Prostate gland (tissue), 2 donors: ENCODE results near the gene HOXB6. TPM values are rescaled to one million over a fixed set of nuclear protein-coding genes. Genes with fewer than 3 reads are reported as not detected.

Experiments
- DNase-seq: peaks from one replicate; pipeline ENCODE4 v3.0.0-alpha.2; 2019; ENCODE audit warnings: low spot score
- H3K27ac ChIP-seq, 2 donors: fragments of 200-600 bp; sonication (generic); 2 replicates each; pipeline ENCODE4 v1.5.1; 2017 to 2019
- H3K27me3 ChIP-seq: fragments of 200-600 bp; sonication (generic); replicated peaks from 2 replicates; pipeline ENCODE4 v1.5.1; 2019; ENCODE audit not compliant: insufficient read depth
- H3K36me3 ChIP-seq, 2 donors: fragments of 200-600 bp; sonication (generic); 1 replicate in 1 of 2; 2 replicates in 1 of 2; pipeline versions ENCODE4 v1.5.1 to v1.8.1; 2017 to 2019
- H3K4me1 ChIP-seq: fragments of 200-600 bp; sonication (generic); replicated peaks from 2 replicates; pipeline ENCODE4 v1.5.1; 2019
- H3K4me3 ChIP-seq, 2 donors: fragments of 200-600 bp; sonication (generic); 2 replicates each; pipeline ENCODE4 v1.5.1; 2017 to 2019
- H3K9me3 ChIP-seq: fragments of 200-600 bp; sonication (generic); 2 replicates; pipeline ENCODE4 v1.5.1; 2017
- CTCF ChIP-seq, 4 experiments: fragments of 200-600 bp in 2 of 4; fragments of 450-650 bp in 2 of 4; sonication (generic) in 2 of 4; IDR thresholded peaks; 1 replicate in 3 of 4; 2 replicates in 1 of 4; pipeline ENCODE4 v1.5.1; 2016 to 2019; ENCODE audit warnings: antibody characterized with exemption in 4 of 4, mild to moderate bottlenecking in 2 of 4, moderate library complexity in 2 of 4
- POLR2A ChIP-seq: fragments of 450-650 bp; IDR thresholded peaks from one replicate; pipeline ENCODE4 v1.6.1; 2016; ENCODE audit warnings: antibody characterized with exemption, mild to moderate bottlenecking
- POLR2AphosphoS5 ChIP-seq: sonication (generic); formaldehyde crosslinking; IDR thresholded peaks from one replicate; pipeline ENCODE4 v1.6.1; 2017; ENCODE audit warnings: antibody characterized with exemption
- WGBS: methylation state at CpG from one replicate; pipeline ENCODE4 v1.1.5; 2018; 5-methylcytosine and 5-hydroxymethylcytosine counted together
- intact Hi-C: fragments of 100-400 bp; cut with DNase I; formaldehyde crosslinking; loops from one replicate; pipeline ENCODE4 v1.14.2; 2022
- total RNA-seq, 2 donors: library from RNA; depleted of rRNA; stranded (reverse); fragments of >200 nt; gene quantifications; one replicate each; pipeline ENCODE4 v1.1.0, GENCODE V29; 2016

HOXB6 gene
- total RNA-seq, 2 donors from 2014 or later = 0.27 to 0.40 TPM

- H3K9me3 ChIP-seq = no peaks in the 10 kb centered on the region
- WGBS = 92% methylated on average over 16 of the region's 16 CpGs
- no peak overlapping the region for H3K4me3 ChIP-seq
- H3K36me3 ChIP-seq = no peaks in the 10 kb centered on the region
- H3K27me3 ChIP-seq = no peaks in the 10 kb centered on the region
- no peak for DNase-seq
- intact Hi-C loops = no loop called here
- no peaks in the 10 kb centered on the region for H3K4me1 ChIP-seq
- no peak for TF ChIP-seq CTCF (IDR thresholded peaks at IDR 0.05)
- TF ChIP-seq POLR2A = no peak
- no peak for TF ChIP-seq POLR2AphosphoS5
- H3K27ac ChIP-seq = no peak overlapping the region
These were observed 45.5 kb downstream of the HOXB6 start for GRCh38 chr17:48559122-48559839.

- Histone ChIP-seq H3K27me3 (no peaks in the 10 kb centered on the region), H3K4me3 (no peak overlapping the region), H3K4me1 (no peaks in the 10 kb centered on the region), H3K9me3 (no peaks in the 10 kb centered on the region), H3K27ac (no peak overlapping the region), H3K36me3 (no peaks in the 10 kb centered on the region)
- DNase-seq = no peak
- intact Hi-C loops = no loop called here
- 100% methylated on average over 2 of the region's 2 CpGs for WGBS
- TF ChIP-seq CTCF (IDR thresholded peaks at IDR 0.05) (no peak), POLR2AphosphoS5 (no peak)
These were observed 46.0 kb downstream of the HOXB6 start for GRCh38 chr17:48558831-48559121.

- intact Hi-C loops = no loop called here
- H3K4me3 ChIP-seq = no peak overlapping the region
- TF ChIP-seq POLR2A (no peak), CTCF (IDR thresholded peaks at IDR 0.05) (no peak), POLR2AphosphoS5 (no peak)
- H3K27ac ChIP-seq = peak overlapping the region in 1 of 2 donors; percentile 73
- H3K9me3 ChIP-seq = no peaks in the 10 kb centered on the region
- WGBS = 94% methylated on average over 13 of the region's 13 CpGs
- no peak for DNase-seq
- H3K4me1 ChIP-seq = no peaks in the 10 kb centered on the region
- no peaks in the 10 kb centered on the region for H3K36me3 ChIP-seq
- H3K27me3 ChIP-seq = no peaks in the 10 kb centered on the region
These were observed 46.5 kb downstream of the HOXB6 start for GRCh38 chr17:48558057-48558830.

DNA sequence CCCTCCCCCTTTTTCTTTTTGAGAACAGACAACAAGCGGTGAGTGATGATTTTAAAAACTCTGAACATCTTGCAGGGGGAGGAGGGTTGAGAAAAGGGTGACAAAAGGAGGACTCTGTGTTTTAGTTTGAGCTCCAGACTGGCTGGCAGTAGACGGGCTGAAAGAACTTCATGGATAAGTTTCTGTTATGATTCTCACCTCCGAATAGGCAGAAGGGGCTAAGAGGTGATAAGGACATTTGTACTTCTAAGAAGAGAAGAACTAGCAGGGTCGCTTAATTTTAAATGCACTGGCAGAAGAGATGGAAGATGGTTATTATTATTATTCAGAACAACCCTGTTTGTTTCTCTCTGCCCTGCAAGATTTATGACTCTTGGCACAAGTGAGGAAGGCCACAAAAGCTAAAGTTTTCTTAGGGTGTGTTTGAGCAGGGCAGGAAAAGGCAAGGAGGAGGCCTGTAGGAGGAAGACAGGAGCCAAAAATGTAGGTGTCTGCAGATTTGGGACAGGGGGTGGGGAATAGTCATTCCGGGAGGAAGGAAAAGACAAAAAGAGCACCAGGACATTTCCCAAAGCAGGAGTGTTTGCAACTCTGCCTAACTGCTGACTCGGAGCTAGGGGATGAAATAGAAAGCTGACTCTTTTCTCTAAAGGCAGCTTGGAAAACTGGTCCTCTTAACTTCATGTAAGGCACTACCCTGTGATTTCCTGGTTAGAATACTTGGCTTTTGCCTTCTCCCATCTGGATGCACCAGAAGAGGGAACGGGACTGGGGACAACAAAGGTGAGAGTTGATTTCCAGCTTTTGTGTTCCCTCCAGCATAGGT, 48.0 kb downstream of the HOXB6 start:
- Histone ChIP-seq H3K27ac (peak overlapping the region; percentile 73 to 90), H3K36me3 (no peaks in the 10 kb centered on the region), H3K9me3 (no peaks in the 10 kb centered on the region), H3K4me1 (no peaks in the 10 kb centered on the region), H3K27me3 (no peaks in the 10 kb centered on the region), H3K4me3 (no peak overlapping the region)
- intact Hi-C loops = no loop called here
- peak; percentile 52 for TF ChIP-seq POLR2AphosphoS5
- no peak for TF ChIP-seq POLR2A
- TF ChIP-seq CTCF (IDR thresholded peaks at IDR 0.05) = no peak
- WGBS = 25% methylated on average over 7 of the region's 7 CpGs
- no peak for DNase-seq
